H1 (cell line): ENCODE measurements around the gene SIK2.

Experiments used
- EGR1 ChIP-seq: IDR thresholded peaks from 2 replicates; pipeline ENCODE4 v1.6.1; 2011; ENCODE audit warnings: low read depth, low read length, borderline replicate concordance
- RAD21 ChIP-seq, 2 experiments: IDR thresholded peaks in 1 of 2; conservative IDR thresholded peaks in 1 of 2; 2 replicates each; pipeline ENCODE4 v1.6.1; 2011; ENCODE audit warnings: low read depth in 2 of 2, low read length in 2 of 2, improper control_type of control experiment in 1 of 2, inconsistent platforms in 1 of 2, mild to moderate bottlenecking in 1 of 2, moderate library complexity in 1 of 2
- RFX5 ChIP-seq: IDR thresholded peaks from 2 replicates; pipeline ENCODE4 v1.6.1; 2011; ENCODE audit warnings: low read depth, low read length, improper control_type of control experiment, borderline replicate concordance
- SAP30 ChIP-seq: fragments of 300-600 bp; sonication (generic); IDR thresholded peaks from 2 replicates; pipeline ENCODE4 v1.7.1; 2012; ENCODE audit warnings: low read length, moderate library complexity, mild to moderate bottlenecking, inconsistent platforms; ENCODE audit not compliant: insufficient read depth, insufficient replicate concordance
- TF ChIP-seq, protein P1 (sequence below): IDR thresholded peaks from 2 replicates; pipeline ENCODE4 v1.6.1; 2012; ENCODE audit warnings: inconsistent platforms

DNA sequence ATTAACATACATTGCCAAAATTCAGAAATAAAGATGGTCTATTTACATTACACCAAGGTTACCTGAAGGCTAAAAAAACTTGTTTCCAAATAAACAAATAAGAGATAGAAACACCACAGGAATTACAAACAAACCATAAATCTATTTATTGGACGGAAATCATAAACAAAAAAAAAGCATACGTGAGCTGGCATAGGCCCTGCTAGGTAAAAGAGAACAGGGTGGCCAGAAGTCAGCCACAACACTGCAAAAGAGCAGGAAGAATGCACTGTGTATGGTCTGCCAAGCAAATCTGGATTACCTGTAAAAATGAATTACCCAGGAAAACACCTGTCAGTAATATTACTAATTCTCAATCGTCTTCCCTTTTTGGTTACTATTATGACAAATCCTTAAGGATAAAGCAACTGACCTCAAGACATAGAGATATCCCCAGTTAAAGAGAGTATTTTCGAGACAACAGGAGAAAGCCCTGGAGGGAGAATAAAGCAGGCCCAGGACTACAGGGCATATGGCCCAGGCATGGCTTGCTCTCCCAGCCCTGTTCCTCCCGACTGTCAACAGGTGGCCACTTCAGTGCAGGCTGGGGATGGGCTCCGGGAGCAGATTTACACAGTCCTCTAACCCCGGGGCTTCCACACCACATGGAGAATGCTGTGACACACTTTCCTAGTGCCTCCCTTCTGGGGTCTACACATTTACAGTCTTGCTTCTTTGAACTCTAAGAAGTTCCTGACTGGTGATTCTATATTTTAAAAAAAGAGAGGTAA lies 146.0 kb downstream of the SIK2 start:
- no peak for TF ChIP-seq RAD21 (IDR thresholded peaks at IDR 0.05 in 1 of 2, conservative IDR thresholded peaks at IDR 0.05 in 1 of 2; ENCODE audit: low read depth in 2 of 2, low read length in 2 of 2)
- no peak for TF ChIP-seq RFX5
- no peak for TF ChIP-seq EGR1
- TF ChIP-seq SAP30: no peak
- TF ChIP-seq, protein P1, sequence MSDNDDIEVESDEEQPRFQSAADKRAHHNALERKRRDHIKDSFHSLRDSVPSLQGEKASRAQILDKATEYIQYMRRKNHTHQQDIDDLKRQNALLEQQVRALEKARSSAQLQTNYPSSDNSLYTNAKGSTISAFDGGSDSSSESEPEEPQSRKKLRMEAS: no peak
